NB4 (cell line): ENCODE results near the gene FNTB.
A peak's percentile ranks its signal among the peaks of the same experiment; 100 is the strongest.
"Not testable (repeated sequence)": the region's sequence is repeated elsewhere in the genome, so short reads cannot be mapped to it uniquely, and the experiment has no call there.

ENCODE experiments used
- DNase-seq: peaks from one replicate; pipeline ENCODE4 v3.0.0; 2010; ENCODE audit warnings: low read depth
- H3K4me3 ChIP-seq: one replicate; pipeline ENCODE4 v1.5.1; 2011; ENCODE audit warnings: mild to moderate bottlenecking, low read depth, low read length, moderate library complexity
- MYC ChIP-seq: IDR thresholded peaks from 2 replicates; pipeline ENCODE4 v1.6.1; 2011; ENCODE audit warnings: low read depth, low read length
- POLR2A ChIP-seq: IDR thresholded peaks from 2 replicates; pipeline ENCODE4 v1.6.1; 2011; ENCODE audit warnings: mild to moderate bottlenecking; ENCODE audit not compliant: insufficient read length; ENCODE audit errors: extremely low read depth
- TF ChIP-seq, protein P1 (sequence below): IDR thresholded peaks from 2 replicates; pipeline ENCODE4 v1.6.1; 2011; ENCODE audit warnings: low read depth, low read length
- TF ChIP-seq, protein P2 (sequence below): IDR thresholded peaks from one replicate; pipeline ENCODE4 v1.5.1; 2012; ENCODE audit warnings: low read depth, low read length

FNTB gene

DNA sequence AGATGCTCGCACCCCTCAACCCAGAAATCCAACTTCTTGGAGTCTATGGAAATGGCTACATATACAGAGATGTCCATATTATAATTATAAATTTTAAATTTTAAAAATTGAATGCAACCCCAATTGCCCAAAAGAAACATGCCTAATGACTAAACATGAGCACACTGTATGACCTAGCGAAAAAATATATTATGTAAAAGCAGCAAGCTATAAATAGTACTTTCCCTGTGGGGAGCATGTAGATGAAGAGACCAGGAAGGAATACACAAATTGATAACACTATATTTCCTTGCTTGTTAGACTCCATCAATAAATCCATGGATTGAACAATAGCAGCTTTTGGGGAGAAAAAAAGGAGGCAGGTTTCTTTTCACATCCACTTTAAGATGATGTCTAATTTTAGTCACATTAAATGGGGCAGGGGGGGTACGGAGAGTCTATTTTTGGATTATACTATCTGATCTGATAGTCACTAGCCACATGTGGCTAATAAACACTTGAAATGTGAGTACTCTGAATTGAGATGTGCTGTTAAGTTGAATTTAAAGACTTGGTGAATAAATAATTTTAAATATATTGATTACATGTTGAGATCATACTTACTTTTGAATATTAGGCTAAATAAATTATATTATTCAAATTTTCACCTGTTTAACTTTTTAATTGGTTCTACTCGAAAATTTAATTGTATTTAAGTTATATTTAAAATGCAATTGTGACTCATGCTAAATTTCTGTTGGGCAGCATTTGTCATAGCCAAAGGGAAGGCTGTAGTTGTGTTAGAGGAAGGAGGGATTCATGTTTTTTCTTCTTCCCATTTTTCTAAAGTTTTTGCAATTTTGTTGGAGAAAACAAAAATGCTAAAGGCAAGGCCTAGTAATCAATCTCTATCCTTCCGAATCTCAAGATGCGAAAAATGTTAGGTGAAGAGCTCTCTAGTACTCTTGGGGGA, 98.1 kb downstream of the FNTB start:
- TF ChIP-seq MYC (no peak), POLR2A (no peak)
- TF ChIP-seq, protein P1, sequence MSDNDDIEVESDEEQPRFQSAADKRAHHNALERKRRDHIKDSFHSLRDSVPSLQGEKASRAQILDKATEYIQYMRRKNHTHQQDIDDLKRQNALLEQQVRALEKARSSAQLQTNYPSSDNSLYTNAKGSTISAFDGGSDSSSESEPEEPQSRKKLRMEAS, result no peak
- TF ChIP-seq, protein P2, sequence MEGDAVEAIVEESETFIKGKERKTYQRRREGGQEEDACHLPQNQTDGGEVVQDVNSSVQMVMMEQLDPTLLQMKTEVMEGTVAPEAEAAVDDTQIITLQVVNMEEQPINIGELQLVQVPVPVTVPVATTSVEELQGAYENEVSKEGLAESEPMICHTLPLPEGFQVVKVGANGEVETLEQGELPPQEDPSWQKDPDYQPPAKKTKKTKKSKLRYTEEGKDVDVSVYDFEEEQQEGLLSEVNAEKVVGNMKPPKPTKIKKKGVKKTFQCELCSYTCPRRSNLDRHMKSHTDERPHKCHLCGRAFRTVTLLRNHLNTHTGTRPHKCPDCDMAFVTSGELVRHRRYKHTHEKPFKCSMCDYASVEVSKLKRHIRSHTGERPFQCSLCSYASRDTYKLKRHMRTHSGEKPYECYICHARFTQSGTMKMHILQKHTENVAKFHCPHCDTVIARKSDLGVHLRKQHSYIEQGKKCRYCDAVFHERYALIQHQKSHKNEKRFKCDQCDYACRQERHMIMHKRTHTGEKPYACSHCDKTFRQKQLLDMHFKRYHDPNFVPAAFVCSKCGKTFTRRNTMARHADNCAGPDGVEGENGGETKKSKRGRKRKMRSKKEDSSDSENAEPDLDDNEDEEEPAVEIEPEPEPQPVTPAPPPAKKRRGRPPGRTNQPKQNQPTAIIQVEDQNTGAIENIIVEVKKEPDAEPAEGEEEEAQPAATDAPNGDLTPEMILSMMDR, result no peak
- no peak for DNase-seq
- no peak overlapping the region for H3K4me3 ChIP-seq

DNA sequence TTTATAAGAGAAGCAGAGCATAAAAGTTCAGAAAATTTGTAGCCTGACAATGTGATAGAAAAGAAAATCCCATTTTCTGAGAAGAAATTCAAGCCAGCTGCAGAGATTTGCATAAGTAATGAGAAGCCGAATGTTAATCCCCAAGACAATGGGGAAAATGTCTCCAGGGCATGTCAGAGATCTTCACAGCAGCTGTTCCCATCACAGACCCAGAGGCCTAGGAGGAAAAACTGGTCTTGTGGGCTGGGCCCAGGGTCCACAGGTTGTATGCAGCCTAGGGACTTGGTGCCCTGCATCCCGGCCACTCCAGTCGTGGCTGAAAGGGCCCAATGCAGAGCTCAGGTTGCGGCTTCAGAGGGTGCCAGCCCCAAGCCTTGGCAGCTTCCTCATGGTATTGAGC, 100.0 kb downstream of the FNTB start:
- H3K4me3 ChIP-seq, DNase-seq: not testable (repeated sequence)

DNA sequence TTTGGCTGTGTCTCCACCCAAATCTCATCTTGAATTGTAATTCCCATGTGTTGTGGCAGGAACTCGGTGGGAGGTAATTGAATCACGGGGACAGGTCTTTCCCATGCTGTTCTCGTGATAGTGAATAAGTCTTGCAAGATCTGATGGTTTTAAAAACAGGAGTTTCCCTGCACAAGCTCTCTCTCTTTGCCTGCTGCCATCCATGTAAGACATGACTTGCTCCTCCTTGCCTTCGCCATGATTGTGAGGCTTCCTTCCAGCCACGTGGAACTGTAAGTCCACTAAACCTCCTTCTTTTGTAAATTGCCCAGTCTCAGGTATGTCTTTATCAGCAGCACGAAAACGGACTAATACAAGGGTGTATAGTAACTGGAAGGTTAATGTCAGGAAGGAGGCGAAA, 101.1 kb downstream of the FNTB start:
- not testable (repeated sequence) for H3K4me3 ChIP-seq, DNase-seq

DNA sequence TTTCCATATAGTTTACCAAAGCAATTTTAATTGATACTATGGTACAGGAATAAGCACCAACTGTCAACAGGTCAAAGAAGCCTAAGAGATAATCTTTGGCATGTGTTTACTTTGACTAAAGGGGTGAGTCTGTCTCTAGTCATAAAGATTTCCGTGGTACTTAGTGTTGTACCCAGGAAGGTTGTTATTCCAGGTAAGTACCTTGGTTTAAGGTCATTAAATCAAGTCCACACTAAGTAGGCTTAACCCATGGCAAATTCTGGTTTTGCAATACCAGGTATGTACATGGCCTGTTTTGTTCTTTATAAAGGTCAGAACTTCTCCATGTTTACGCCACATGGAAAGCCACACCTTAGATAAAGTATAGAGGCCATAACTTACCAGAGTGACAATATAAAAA, 105.7 kb downstream of the FNTB start:
- H3K4me3 ChIP-seq, result no peak overlapping the region
- DNase-seq, result no peak
- TF ChIP-seq POLR2A (no peak), MYC (no peak)
- TF ChIP-seq, protein P2, result no peak
- TF ChIP-seq, protein P1, result no peak

DNA sequence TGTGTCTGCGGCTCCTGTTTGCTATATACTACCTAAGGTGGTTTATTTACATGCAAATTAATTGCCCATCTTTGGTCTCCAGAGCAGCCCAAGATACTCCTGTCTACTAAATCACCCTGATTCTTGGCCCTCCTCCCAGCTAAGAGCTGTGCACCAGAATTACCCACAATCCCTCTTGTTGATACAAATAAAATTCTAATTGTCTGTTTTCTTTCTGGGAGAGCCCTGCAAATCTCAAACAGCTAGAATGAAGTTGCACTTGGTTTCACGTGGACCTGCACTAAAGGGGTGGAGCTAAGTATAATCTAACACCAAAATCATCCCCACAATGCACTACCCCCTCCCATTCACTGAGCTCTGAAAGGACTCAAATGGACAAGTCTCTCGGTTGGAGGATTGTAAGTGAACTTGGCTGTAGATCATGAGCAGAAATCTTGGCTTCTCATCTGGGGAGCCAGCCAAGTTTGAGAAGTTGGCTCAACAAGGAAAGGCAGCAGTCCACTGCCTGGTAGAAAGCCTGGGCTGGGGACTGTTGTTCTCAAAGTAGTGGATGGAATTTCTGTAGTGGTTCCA, 109.0 kb downstream of the FNTB start:
- TF ChIP-seq POLR2A, result no peak
- DNase-seq, result no peak
- no peak overlapping the region for H3K4me3 ChIP-seq

DNA sequence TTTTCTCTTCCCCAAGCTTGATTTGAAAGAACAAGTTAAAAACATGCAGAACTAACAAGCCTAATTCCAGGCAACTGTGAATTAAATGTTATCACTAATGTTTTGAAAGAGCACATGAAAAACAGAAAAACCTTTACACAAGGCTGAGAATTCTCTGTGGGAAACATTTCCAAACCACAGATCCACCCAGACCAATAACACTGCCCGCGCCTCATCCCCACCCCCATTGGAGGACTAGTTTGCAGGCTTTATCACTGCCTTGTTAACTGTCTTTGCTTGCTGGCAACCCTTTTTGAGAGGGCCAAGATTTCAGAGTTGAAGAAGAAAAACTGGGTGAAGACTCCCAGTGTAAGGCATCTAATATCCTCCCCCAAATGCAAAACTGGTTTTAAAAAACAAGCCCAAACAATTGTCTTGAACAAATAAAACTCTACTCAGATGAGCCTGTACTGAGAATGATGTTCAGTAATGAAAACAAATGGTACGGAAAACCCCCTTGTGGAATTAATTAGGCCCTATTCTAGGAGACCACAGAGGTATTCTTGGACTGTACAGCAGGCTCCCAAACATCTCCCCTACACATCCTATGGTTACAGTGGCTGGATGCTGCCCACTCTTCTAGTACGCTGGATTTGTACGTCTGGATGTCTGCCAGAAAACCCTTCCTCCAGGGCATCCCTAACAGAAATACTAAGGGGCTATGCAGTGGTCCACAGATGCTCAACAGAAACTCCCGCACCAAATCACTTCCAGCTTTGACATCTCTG, 109.8 kb downstream of the FNTB start:
- no peak for TF ChIP-seq MYC
- TF ChIP-seq, protein P2, result no peak
- TF ChIP-seq, protein P1, result no peak
- no peak for TF ChIP-seq POLR2A
- no peak overlapping the region for H3K4me3 ChIP-seq
- no peak for DNase-seq

DNA sequence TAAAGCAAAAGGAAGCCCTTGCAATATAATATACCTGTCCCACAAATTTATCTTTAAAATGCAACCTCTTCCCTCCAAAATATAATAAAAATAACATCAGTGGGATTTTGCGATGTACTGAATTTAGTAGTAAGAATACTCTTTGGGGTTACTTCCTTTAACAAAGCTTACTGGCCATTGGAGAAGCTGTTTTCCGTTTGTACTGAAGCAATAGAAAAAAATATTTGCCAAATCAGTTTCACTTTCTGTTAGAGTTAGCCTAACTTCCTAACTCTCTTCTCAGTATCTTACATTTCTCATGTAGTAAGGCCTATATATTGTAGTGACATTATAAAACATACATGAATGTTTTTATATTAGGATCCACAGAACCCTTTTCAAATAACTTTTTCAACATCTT, 111.9 kb downstream of the FNTB start:
- peak overlapping the region; percentile 56 for H3K4me3 ChIP-seq
- DNase-seq, result peak; percentile 64
- no peak for TF ChIP-seq MYC
- TF ChIP-seq POLR2A, result no peak
- TF ChIP-seq, protein P1, result no peak
- TF ChIP-seq, protein P2, result no peak
